Activated T-cell treated with anti-CD3 and anti-CD28 coated beads, Interleukin-2, amount 50 U/mL, for 4 hours (primary cell): ENCODE results near the gene OR51B4. TPM values are rescaled to one million over a fixed set of nuclear protein-coding genes. Genes with fewer than 3 reads are reported as not detected.
"Not testable (repeated sequence)": the region's sequence is repeated elsewhere in the genome, so short reads cannot be mapped to it uniquely, and the experiment has no call there.

Experiments used
- ATAC-seq, 2 donors: fragments of 200-7000 bp; cut with Tn5 transposase; one replicate each; pipeline ENCODE4 v1.10.0; 2021
- DNase-seq: peaks from one replicate; pipeline ENCODE4 v3.0.0-alpha.2; 2020
- H3K27me3 Mint-ChIP-seq: one replicate; pipeline ENCODE4 v1.8.0; 2021; ENCODE audit warnings: low read depth, mixed read lengths
- H3K36me3 Mint-ChIP-seq: one replicate; pipeline ENCODE4 v1.8.0; 2022; ENCODE audit warnings: mixed read lengths; ENCODE audit not compliant: insufficient read depth
- H3K4me1 Mint-ChIP-seq: one replicate; pipeline ENCODE4 v1.8.0; 2021; ENCODE audit warnings: low read depth, mixed read lengths
- H3K4me3 Mint-ChIP-seq: one replicate; pipeline ENCODE4 v1.8.0; 2021; ENCODE audit warnings: mild to moderate bottlenecking, moderate library complexity, mixed read lengths
- H3K9me3 Mint-ChIP-seq: one replicate; pipeline ENCODE4 v1.8.0; 2021; ENCODE audit warnings: mixed read lengths
- total RNA-seq, 3 donors: library from RNA; stranded (reverse); gene quantifications; one replicate each; pipeline ENCODE4 v1.2.1, GENCODE V29; 2021

The OR51B4 gene
- total RNA-seq, 3 donors from 2014 or later = not detected

- H3K27me3 Mint-ChIP-seq = peaks cover 2% of the 10 kb centered on the region
- no peaks in the 10 kb centered on the region for H3K36me3 Mint-ChIP-seq
- no peak within 1 kb of the TSS for H3K4me3 Mint-ChIP-seq
- ATAC-seq = no peak
- no peaks in the 10 kb centered on the region for H3K4me1 Mint-ChIP-seq
- no peak for DNase-seq
- peaks cover 3% of the 10 kb centered on the region for H3K9me3 Mint-ChIP-seq
Observed at GRCh38 chr11:5269715-5270147, 32.0 kb downstream of the OR51B4 start, which contains the start of gene HBE1. TSS of gene HBE1 (minus strand) at chr11:5269945. CDS start at chr11:5269890, 55 bp downstream.

DNA sequence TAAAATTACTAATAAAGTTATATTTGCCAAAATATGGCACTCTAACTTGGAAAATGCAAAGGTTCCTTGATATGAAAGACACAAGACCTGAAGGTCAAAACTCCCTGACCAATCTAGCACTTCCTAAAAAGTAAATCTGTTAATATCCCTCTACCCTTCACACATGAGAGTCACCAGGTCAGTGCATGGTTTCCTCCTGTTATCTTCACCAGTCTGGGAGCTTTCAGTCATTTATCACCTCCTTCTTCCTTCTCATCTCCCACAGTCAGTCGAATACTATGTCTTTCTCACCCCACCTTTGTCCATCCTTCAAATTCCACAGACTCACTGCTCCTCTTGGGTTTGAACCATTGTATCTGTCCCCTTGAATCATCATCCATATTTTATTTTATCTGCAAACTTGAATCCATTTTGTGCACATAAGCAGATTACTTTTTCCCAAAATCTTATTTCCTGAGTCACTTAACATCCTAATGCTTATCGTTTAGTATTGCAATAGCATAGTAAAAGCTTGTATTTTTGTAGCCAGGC, 34.6 kb downstream of the OR51B4 start:
- H3K36me3 Mint-ChIP-seq = no peaks in the 10 kb centered on the region
- no peak overlapping the region for H3K4me3 Mint-ChIP-seq
- no peak for DNase-seq
- H3K27me3 Mint-ChIP-seq = peaks cover 2% of the 10 kb centered on the region
- no peaks in the 10 kb centered on the region for H3K4me1 Mint-ChIP-seq
- ATAC-seq = no peak
- H3K9me3 Mint-ChIP-seq = peaks cover 3% of the 10 kb centered on the region

DNA sequence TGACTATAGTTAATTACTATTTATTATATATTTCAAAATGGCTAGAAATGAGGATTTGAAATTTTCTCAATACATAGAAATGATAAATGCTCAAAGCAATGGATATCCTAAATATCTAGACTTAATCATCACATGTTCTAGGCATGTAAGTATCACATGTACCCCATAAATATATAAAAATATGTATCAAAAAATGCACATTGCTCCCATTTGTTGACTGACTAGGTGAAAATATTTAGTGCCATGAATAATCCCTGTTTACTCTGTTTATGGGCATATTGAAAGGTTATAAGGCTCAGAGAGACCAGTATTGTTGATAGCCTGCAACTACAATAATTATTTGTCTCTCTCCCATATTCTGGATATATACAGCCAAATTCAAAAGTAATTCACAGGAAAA, 35.1 kb downstream of the OR51B4 start:
- ATAC-seq (no peak), DNase-seq (no peak)
- Mint-ChIP-seq H3K27me3 (peaks cover 2% of the 10 kb centered on the region), H3K9me3 (peaks cover 3% of the 10 kb centered on the region), H3K4me1 (no peaks in the 10 kb centered on the region), H3K36me3 (no peaks in the 10 kb centered on the region), H3K4me3 (no peak overlapping the region)

GRCh38 chr11:5265832-5266231, 35.9 kb downstream of the OR51B4 start:
- no peak overlapping the region for H3K4me3 Mint-ChIP-seq
- peaks cover 3% of the 10 kb centered on the region for H3K9me3 Mint-ChIP-seq
- no peaks in the 10 kb centered on the region for H3K27me3 Mint-ChIP-seq
- H3K36me3 Mint-ChIP-seq = no peaks in the 10 kb centered on the region
- no peaks in the 10 kb centered on the region for H3K4me1 Mint-ChIP-seq
- ATAC-seq (no peak), DNase-seq (no peak)

DNA sequence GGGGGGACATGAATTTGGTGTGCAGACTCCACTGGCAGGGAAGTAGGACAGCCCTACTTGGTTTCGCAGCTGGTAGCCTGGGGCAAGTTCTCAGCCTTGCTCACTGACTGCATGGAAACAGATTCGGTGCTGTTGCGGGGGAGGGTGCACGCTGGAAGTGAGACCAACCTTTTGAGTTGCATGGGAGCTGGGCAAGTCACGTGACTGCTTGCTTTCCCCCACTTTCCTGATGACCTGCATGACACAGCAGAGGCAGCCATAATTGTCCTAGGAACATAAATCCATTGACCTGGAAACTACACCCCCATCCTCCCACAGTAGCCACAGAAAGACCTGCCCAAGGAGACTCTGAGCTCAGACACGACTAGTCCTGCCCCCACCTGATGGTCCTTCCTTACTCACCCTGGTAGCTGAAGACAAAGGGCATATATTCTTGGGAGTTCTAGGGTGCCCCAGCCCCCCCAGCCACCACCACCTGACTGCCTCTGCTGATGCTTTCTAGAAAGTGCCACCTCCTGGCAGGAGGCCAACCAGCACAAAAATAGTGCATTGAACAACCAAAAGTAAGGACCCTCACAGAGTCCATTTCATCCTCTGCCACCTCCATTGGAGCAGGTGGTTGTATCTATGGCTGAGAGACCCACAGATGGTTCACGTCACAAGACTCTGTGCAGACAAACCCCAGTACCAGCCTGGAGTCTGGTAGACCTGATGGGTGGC, 43.0 kb downstream of the OR51B4 start:
- Mint-ChIP-seq H3K9me3 (peaks cover 12% of the 10 kb centered on the region), H3K36me3 (no peaks in the 10 kb centered on the region), H3K27me3 (peaks cover 2% of the 10 kb centered on the region), H3K4me1 (no peaks in the 10 kb centered on the region), H3K4me3 (no peak overlapping the region)
- no peak for DNase-seq
- ATAC-seq = no peak

DNA sequence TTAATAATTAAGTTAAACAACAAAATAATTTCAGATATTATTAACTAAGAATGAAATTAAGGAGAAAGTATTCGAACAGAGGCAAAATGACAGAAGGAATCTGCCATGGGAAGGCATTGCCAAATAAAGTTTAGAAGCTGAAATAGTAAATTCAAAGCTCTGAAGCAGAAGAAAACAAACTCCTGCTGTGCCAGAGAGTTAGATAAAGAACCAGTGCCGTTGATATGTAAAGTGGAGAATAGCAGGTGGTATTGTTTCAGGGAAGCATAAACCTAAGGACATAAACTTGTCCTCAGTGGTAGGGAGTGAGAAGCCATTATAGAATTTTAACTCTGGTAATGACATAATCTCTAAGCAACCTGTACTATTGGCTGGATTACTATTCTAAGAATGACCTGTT, 44.5 kb downstream of the OR51B4 start:
- Mint-ChIP-seq H3K4me1 (no peaks in the 10 kb centered on the region), H3K27me3 (peaks cover 2% of the 10 kb centered on the region), H3K9me3 (peaks cover 12% of the 10 kb centered on the region), H3K4me3 (no peak overlapping the region), H3K36me3 (no peaks in the 10 kb centered on the region)
- no peak for ATAC-seq
- no peak for DNase-seq

- not testable (repeated sequence) for H3K27me3 Mint-ChIP-seq, H3K4me3 Mint-ChIP-seq, H3K9me3 Mint-ChIP-seq, H3K36me3 Mint-ChIP-seq, H3K4me1 Mint-ChIP-seq, ATAC-seq, DNase-seq
Observed at GRCh38 chr11:5254646-5255413, 46.9 kb downstream of the OR51B4 start, which contains the start of gene HBG2. TSS of gene HBG2 (minus strand) at chr11:5254781. CDS start at chr11:5254728, 53 bp downstream.

DNA sequence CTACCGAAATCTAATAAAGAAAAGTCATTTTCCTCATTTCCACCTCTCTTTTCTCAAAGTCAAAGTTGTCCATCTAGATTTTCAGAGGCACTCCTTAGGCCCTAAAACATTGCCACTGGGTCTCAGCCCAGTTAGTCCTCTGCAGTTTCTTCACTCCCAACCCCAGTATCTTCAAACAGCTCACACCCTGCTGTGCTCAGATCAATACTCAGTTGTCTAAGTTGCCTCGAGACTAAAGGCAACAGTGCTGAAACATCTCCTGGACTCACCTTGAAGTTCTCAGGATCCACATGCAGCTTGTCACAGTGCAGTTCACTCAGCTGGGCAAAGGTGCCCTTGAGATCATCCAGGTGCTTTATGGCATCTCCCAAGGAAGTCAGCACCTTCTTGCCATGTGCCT, 47.7 kb downstream of the OR51B4 start:
- not testable (repeated sequence) for H3K9me3 Mint-ChIP-seq, ATAC-seq

GRCh38 chr11:5253440-5253839, 48.3 kb downstream of the OR51B4 start:
- DNase-seq, H3K27me3 Mint-ChIP-seq, ATAC-seq, H3K36me3 Mint-ChIP-seq, H3K4me3 Mint-ChIP-seq, H3K9me3 Mint-ChIP-seq, H3K4me1 Mint-ChIP-seq: not testable (repeated sequence)

More for the DNA sequence above, 47.7 kb downstream of the OR51B4 start:
- not testable (repeated sequence) for H3K4me3 Mint-ChIP-seq, DNase-seq, H3K36me3 Mint-ChIP-seq, H3K27me3 Mint-ChIP-seq, H3K4me1 Mint-ChIP-seq

DNA sequence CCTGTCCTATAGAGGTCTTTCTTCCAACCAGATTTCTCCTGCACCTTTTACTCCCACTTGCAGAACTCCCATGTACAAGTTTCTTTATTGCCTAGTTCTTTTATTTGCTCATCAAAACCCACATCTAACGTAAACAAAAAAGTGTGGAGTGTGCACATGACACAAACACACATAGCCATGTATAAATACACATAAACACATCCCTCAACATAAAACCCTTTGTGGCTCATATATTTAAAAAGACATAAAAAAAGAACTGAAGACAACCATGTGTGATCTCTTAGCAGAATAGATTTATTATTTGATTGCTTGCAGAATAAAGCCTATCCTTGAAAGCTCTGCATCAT, 48.9 kb downstream of the OR51B4 start:
- no peak for ATAC-seq
- Mint-ChIP-seq H3K9me3 (no peaks in the 10 kb centered on the region), H3K4me3 (no peak overlapping the region), H3K4me1 (no peaks in the 10 kb centered on the region), H3K36me3 (no peaks in the 10 kb centered on the region), H3K27me3 (peaks cover 2% of the 10 kb centered on the region)
- no peak for DNase-seq

DNA sequence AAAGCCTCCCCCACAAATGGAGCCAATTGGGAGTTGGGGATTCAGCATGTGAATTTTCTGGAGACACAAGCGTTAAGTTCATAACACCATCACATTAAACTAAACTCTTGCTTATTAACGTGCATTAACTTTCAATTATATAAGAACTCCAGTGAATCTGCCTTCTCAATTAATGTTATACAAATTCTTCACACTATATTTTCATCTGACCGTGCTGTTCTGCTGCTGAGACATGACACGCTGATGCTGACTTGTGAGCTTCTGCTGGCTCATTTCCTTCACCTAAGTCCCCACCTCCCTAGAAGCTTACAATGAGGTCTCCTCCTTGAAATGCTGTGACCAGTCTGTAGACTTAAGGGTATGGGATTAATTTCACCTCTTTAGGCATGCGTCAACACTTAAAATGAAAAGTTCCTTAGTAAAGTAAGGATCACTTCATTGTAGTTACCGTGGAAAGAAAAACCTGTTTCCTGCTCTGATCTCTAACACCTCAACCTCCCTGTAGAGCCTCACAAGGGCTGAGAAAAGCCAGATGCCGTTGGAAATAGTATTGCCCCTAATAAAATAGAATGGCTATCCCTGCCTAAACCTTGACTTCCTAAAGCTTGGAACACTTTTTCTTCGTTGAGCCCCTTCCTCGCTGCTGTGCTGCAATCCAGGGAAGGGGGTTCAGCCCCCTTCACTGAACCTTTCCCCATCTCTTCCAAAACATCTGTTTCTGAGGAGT, 49.4 kb downstream of the OR51B4 start:
- DNase-seq (no peak), ATAC-seq (no peak)
- Mint-ChIP-seq H3K4me1 (no peaks in the 10 kb centered on the region), H3K9me3 (no peaks in the 10 kb centered on the region), H3K27me3 (peaks cover 2% of the 10 kb centered on the region), H3K4me3 (no peak overlapping the region), H3K36me3 (no peaks in the 10 kb centered on the region)

DNA sequence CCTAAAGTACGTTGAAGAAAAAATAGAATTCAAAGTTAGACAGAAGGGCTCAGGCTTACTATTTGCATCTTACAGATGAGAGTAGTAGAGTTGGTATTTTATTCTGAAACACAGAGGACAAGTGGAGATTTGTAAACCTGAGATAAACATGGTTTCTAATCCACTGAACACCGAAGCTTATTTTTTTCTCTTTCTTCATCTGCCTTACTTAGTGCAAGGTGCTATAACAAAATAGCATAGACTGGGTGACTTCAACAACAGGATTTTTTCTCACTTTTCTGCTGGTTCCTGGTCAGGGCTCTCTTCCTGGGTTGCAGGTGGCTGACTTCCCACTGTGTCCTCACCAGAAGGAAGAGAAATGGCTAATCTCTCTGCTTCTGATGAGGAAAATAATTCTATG, 50.0 kb downstream of the OR51B4 start:
- Mint-ChIP-seq H3K9me3 (no peaks in the 10 kb centered on the region), H3K36me3 (no peaks in the 10 kb centered on the region), H3K4me3 (no peak overlapping the region), H3K4me1 (no peaks in the 10 kb centered on the region), H3K27me3 (peaks cover 2% of the 10 kb centered on the region)
- DNase-seq (no peak), ATAC-seq (no peak)
